ENCODE results near the gene METTL17.
"Not testable (repeated sequence)": the region's sequence is repeated elsewhere in the genome, so short reads cannot be mapped to it uniquely, and the experiment has no call there.

Gene METTL17

GRCh38 chr14:20996521-20996920, 6.7 kb downstream of the METTL17 start:
- FAIRE-seq (peak; percentile 85), DNase-seq (ENCODE audit: low spot score) (no peak)

- DNase-seq (ENCODE audit: low spot score): no peak
Measured at GRCh38 chr14:20997115-20997514, 7.3 kb downstream of the METTL17 start.

GRCh38 chr14:20997564-20997963, 7.8 kb downstream of the METTL17 start:
- DNase-seq (ENCODE audit: low spot score) (no peak), FAIRE-seq (peak; percentile 84)

More at GRCh38 chr14:20997115-20997514, 7.3 kb downstream of the METTL17 start:
- no peak for FAIRE-seq

GRCh38 chr14:20998139-20998538, 8.4 kb downstream of the METTL17 start:
- FAIRE-seq (peak; percentile 83), DNase-seq (ENCODE audit: low spot score) (no peak)

GRCh38 chr14:20998674-20999366, 9.0 kb downstream of the METTL17 start, which contains the start of gene SLC39A2:
SLC39A2 (plus strand) TSS chr14:20999293; CDS start chr14:20999447, 154 bp downstream.
- FAIRE-seq: peak; percentile 96
- no peak for DNase-seq (ENCODE audit: low spot score)

- FAIRE-seq (peak; percentile 87), DNase-seq (ENCODE audit: low spot score) (no peak)
Measured at GRCh38 chr14:20999591-20999990, 9.8 kb downstream of the METTL17 start.

- DNase-seq (ENCODE audit: low spot score) (no peak), FAIRE-seq (no peak)
Measured at GRCh38 chr14:21001218-21001617, 11.4 kb downstream of the METTL17 start.

- DNase-seq (ENCODE audit: low spot score): no peak
- peak; percentile 58 for FAIRE-seq
Measured at GRCh38 chr14:21003788-21004346, 14.1 kb downstream of the METTL17 start.

- FAIRE-seq; DNase-seq (ENCODE audit: low spot score): not testable (repeated sequence)
Measured at GRCh38 chr14:21009721-21010120, 19.9 kb downstream of the METTL17 start.

GRCh38 chr14:21011136-21011535, 21.4 kb downstream of the METTL17 start:
- DNase-seq (ENCODE audit: low spot score) (no peak), FAIRE-seq (no peak)

GRCh38 chr14:21014761-21015190, 25.0 kb downstream of the METTL17 start:
- DNase-seq (ENCODE audit: low spot score): peak; percentile 82
- FAIRE-seq: peak; percentile 88

GRCh38 chr14:21015312-21015711, 25.5 kb downstream of the METTL17 start:
- DNase-seq (ENCODE audit: low spot score) (no peak), FAIRE-seq (no peak)

GRCh38 chr14:21016413-21017190, 26.8 kb downstream of the METTL17 start:
- DNase-seq (ENCODE audit: low spot score): no peak

GRCh38 chr14:21017528-21018245, 27.9 kb downstream of the METTL17 start:
- DNase-seq (ENCODE audit: low spot score): no peak
- no peak for FAIRE-seq

More at GRCh38 chr14:21016413-21017190, 26.8 kb downstream of the METTL17 start:
- FAIRE-seq: no peak

- no peak for DNase-seq (ENCODE audit: low spot score)
- FAIRE-seq: no peak
Measured at GRCh38 chr14:21018286-21018685, 28.5 kb downstream of the METTL17 start.

- no peak for FAIRE-seq
Measured at GRCh38 chr14:21018781-21019180, 29.0 kb downstream of the METTL17 start.

GRCh38 chr14:21019366-21019765, 29.6 kb downstream of the METTL17 start:
- peak; percentile 72 for FAIRE-seq

More at GRCh38 chr14:21018781-21019180, 29.0 kb downstream of the METTL17 start:
- DNase-seq (ENCODE audit: low spot score): no peak

GRCh38 chr14:21020977-21021545, 31.3 kb downstream of the METTL17 start:
- no peak for FAIRE-seq
- no peak for DNase-seq (ENCODE audit: low spot score)

More at GRCh38 chr14:21019366-21019765, 29.6 kb downstream of the METTL17 start:
- DNase-seq (ENCODE audit: low spot score): no peak

- FAIRE-seq (no peak), DNase-seq (ENCODE audit: low spot score) (no peak)
Measured at GRCh38 chr14:21022686-21023085, 32.9 kb downstream of the METTL17 start.

GRCh38 chr14:21023174-21023573, 33.4 kb downstream of the METTL17 start:
- no peak for FAIRE-seq

More at GRCh38 chr14:21023174-21023573, 33.4 kb downstream of the METTL17 start:
- no peak for DNase-seq (ENCODE audit: low spot score)

All from urothelium cell line (cell line).